HepG2 (cell line): ENCODE data around the gene PPP1R12B. TPM values are rescaled to one million over a fixed set of nuclear protein-coding genes. Genes with fewer than 3 reads are reported as not detected.

ENCODE experiments used
- CENPT ChIP-seq: sonication (generic); formaldehyde crosslinking; IDR thresholded peaks from 2 replicates; pipeline ENCODE4 v1.8.0; 2022; ENCODE audit warnings: low read depth, mild to moderate bottlenecking, moderate library complexity, missing genetic modification reagents
- CTCF ChIP-seq: sonication (generic); formaldehyde crosslinking; IDR thresholded peaks from 2 replicates; pipeline ENCODE4 v1.5.0; 2020; ENCODE audit warnings: mild to moderate bottlenecking, missing genetic modification reagents, moderate library complexity
- FOSL2 ChIP-seq: sonication (generic); formaldehyde crosslinking; IDR thresholded peaks from 2 replicates; pipeline ENCODE4 v1.4.0; 2020; ENCODE audit warnings: missing genetic modification reagents
- HMGXB3 ChIP-seq: sonication (generic); formaldehyde crosslinking; IDR thresholded peaks from 2 replicates; pipeline ENCODE4 v1.4.0; 2020; ENCODE audit warnings: missing genetic modification reagents, borderline replicate concordance
- IRX3 ChIP-seq: sonication (generic); formaldehyde crosslinking; IDR thresholded peaks from 2 replicates; pipeline ENCODE4 v1.8.1; 2023; ENCODE audit warnings: mild to moderate bottlenecking, low read depth, missing genetic modification reagents, borderline replicate concordance
- KDM2A ChIP-seq: sonication (generic); formaldehyde crosslinking; IDR thresholded peaks from 2 replicates; pipeline ENCODE4 v1.4.0; 2020; ENCODE audit warnings: low read depth, missing genetic modification reagents, borderline replicate concordance
- NKX3-1 ChIP-seq: sonication (generic); formaldehyde crosslinking; IDR thresholded peaks from 2 replicates; pipeline ENCODE4 v1.5.0; 2020; ENCODE audit warnings: missing genetic modification reagents
- SIN3A ChIP-seq: IDR thresholded peaks from 2 replicates; pipeline ENCODE4 v1.6.1; 2011; ENCODE audit warnings: low read depth, mild to moderate bottlenecking, control low read depth, low read length, borderline replicate concordance
- SNAI1 ChIP-seq: sonication (generic); formaldehyde crosslinking; IDR thresholded peaks from 2 replicates; pipeline ENCODE4 v1.5.0; 2020; ENCODE audit warnings: mild to moderate bottlenecking, missing genetic modification reagents, borderline replicate concordance
- STAG1 ChIP-seq: sonication (generic); formaldehyde crosslinking; IDR thresholded peaks from 2 replicates; pipeline ENCODE4 v1.4.0; 2020; ENCODE audit warnings: missing genetic modification reagents
- TP53 ChIP-seq: sonication (generic); formaldehyde crosslinking; conservative IDR thresholded peaks from 2 replicates; pipeline ENCODE4 v1.4.0; 2020; ENCODE audit warnings: missing genetic modification reagents
- XBP1 ChIP-seq: sonication (generic); formaldehyde crosslinking; IDR thresholded peaks from 2 replicates; pipeline ENCODE4 v1.5.0; 2020; ENCODE audit warnings: missing genetic modification reagents
- YY1 ChIP-seq: IDR thresholded peaks from 2 replicates; pipeline ENCODE4 v1.6.1; 2011; ENCODE audit warnings: low read length, low read depth, moderate library complexity, mild to moderate bottlenecking; ENCODE audit not compliant: insufficient read depth, insufficient replicate concordance
- ZBTB1 ChIP-seq: sonication (generic); formaldehyde crosslinking; IDR thresholded peaks from 2 replicates; pipeline ENCODE4 v1.4.0; 2020; ENCODE audit warnings: missing genetic modification reagents, borderline replicate concordance
- ZNF331 ChIP-seq: sonication (generic); formaldehyde crosslinking; IDR thresholded peaks from 2 replicates; pipeline ENCODE4 v1.4.0; 2020; ENCODE audit warnings: missing genetic modification reagents
- ZNF383 ChIP-seq: sonication (generic); formaldehyde crosslinking; IDR thresholded peaks from 2 replicates; pipeline ENCODE4 v1.4.0; 2020; ENCODE audit warnings: missing genetic modification reagents, mild to moderate bottlenecking, borderline replicate concordance
- ZNF557 ChIP-seq: sonication (generic); formaldehyde crosslinking; IDR thresholded peaks from 2 replicates; pipeline ENCODE4 v1.4.0; 2020; ENCODE audit warnings: missing genetic modification reagents
- polyA plus RNA-seq, 8 experiments: library from polyadenylated mRNA; depleted of rRNA in 3 of 8; stranded (reverse) in 7 of 8; unstranded in 1 of 8; fragments of >200 nt; fragmentation: Illumina TruSeq in 4 of 8; extraction: Trizol in 4 of 8; gene quantifications; 2 replicates each; pipeline versions ENCODE4 v1.2.1 to v1.2.3, GENCODE V29; 2011 to 2016; ENCODE audit warnings: low read depth in 4 of 8, missing spikeins in 1 of 8, mixed read lengths in 1 of 8; ENCODE audit not compliant: insufficient read depth in 1 of 8
- total RNA-seq, 5 experiments: library from RNA; depleted of rRNA; stranded (reverse); fragments of >200 nt; fragmentation: Illumina TruSeq; extraction: Trizol; gene quantifications; 2 replicates each; pipeline ENCODE4 v1.2.3, GENCODE V29; 2016; ENCODE audit warnings: low read depth in 1 of 5
- TF ChIP-seq, protein P1 (sequence below): sonication (generic); formaldehyde crosslinking; IDR thresholded peaks from 2 replicates; pipeline ENCODE4 v1.9.0; 2021; ENCODE audit warnings: missing genetic modification reagents, borderline replicate concordance
- TF ChIP-seq, protein P2 (sequence below): sonication (generic); formaldehyde crosslinking; IDR thresholded peaks from 2 replicates; pipeline ENCODE4 v1.5.1; 2020; ENCODE audit warnings: missing genetic modification reagents, mild to moderate bottlenecking, borderline replicate concordance

PPP1R12B gene
- total and polyA plus RNA-seq, 2 of the 13 experiments (the other 11 are each of a cell fraction or from before 2014, with no cell fraction given), result 12.0 to 13.6 TPM

GRCh38 chr1:202315576-202316168 lies 32.8 kb upstream of the PPP1R12B start (continued):
- no peak for TF ChIP-seq SNAI1 (CRISPR knock-in tag)
- no peak for TF ChIP-seq XBP1 (CRISPR knock-in tag)
- no peak for TF ChIP-seq TP53 (CRISPR knock-in tag)
- TF ChIP-seq ZBTB1 (CRISPR knock-in tag), result no peak
- 0 out of 2 replicates have a peak, but pooled peaks have one; percentile 22 for TF ChIP-seq ZNF331
- TF ChIP-seq, protein P1, sequence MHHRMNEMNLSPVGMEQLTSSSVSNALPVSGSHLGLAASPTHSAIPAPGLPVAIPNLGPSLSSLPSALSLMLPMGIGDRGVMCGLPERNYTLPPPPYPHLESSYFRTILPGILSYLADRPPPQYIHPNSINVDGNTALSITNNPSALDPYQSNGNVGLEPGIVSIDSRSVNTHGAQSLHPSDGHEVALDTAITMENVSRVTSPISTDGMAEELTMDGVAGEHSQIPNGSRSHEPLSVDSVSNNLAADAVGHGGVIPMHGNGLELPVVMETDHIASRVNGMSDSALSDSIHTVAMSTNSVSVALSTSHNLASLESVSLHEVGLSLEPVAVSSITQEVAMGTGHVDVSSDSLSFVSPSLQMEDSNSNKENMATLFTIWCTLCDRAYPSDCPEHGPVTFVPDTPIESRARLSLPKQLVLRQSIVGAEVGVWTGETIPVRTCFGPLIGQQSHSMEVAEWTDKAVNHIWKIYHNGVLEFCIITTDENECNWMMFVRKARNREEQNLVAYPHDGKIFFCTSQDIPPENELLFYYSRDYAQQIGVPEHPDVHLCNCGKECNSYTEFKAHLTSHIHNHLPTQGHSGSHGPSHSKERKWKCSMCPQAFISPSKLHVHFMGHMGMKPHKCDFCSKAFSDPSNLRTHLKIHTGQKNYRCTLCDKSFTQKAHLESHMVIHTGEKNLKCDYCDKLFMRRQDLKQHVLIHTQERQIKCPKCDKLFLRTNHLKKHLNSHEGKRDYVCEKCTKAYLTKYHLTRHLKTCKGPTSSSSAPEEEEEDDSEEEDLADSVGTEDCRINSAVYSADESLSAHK, result no peak
- TF ChIP-seq IRX3 (CRISPR knock-in tag), result no peak
- TF ChIP-seq, protein P2, sequence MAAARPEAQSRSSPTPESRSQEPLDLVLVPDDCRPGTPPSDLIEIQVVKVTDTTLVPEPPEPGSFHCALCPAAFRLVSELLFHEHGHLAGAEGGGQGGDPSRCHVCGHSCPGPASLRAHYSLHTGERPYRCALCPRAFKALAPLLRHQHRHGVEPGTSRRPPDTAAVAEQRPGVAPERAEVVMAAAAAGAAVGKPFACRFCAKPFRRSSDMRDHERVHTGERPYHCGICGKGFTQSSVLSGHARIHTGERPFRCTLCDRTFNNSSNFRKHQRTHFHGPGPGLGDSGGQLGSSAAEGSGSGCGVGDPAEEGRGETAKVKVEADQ, result no peak
- no peak for TF ChIP-seq CENPT
- 0 out of 2 replicates have a peak, but pooled peaks have one; percentile 18 for TF ChIP-seq FOSL2 (CRISPR knock-in tag)
- peak; percentile 58; the same call in 1 of the 2 replicates for TF ChIP-seq KDM2A (CRISPR knock-in tag)
- peak; percentile 96 for TF ChIP-seq CTCF
- TF ChIP-seq YY1, result peak; percentile 17
- no peak for TF ChIP-seq ZNF557 (CRISPR knock-in tag)
- TF ChIP-seq ZNF383 (CRISPR knock-in tag), result no peak
- TF ChIP-seq HMGXB3 (CRISPR knock-in tag), result 0 out of 2 replicates have a peak, but pooled peaks have one; percentile 26
- peak; percentile 92 for TF ChIP-seq STAG1 (CRISPR knock-in tag)
- no peak for TF ChIP-seq SIN3A
- TF ChIP-seq NKX3-1 (CRISPR knock-in tag), result no peak
